ENCODE measurements around the gene PPIAL4G.
"Not testable (repeated sequence)": the region's sequence is repeated elsewhere in the genome, so short reads cannot be mapped to it uniquely, and the experiment has no call there.

PPIAL4G gene

DNA sequence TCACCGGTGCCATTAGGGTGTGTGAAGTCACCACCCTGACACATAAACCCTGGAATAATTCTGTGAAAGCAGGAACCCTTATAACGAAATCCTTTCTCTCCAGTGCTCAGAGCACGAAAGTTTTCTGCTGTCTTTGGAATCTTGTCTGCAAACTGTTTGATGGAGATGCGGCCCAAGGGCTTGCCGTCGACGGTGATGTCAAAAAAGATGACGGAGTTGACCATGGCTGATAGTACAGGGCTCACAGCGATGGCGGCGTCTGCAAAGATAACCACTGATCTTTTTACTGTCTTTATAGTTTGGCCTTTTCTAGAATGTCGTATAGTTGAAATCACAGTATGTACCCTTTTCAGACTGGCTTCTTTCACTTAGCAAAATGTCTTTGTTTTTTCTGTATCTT is at the start of gene PPIAL4G:
TSS of gene PPIAL4G (minus strand) at position 274 of the 400 bp plus-strand sequence. CDS start at position 224, 50 bp downstream.
- DNase-seq, result not testable (repeated sequence)

GRCh38 chr1:148532158-148532557 is 49.1 kb upstream of the PPIAL4G start:
- DNase-seq, result not testable (repeated sequence)

DNA sequence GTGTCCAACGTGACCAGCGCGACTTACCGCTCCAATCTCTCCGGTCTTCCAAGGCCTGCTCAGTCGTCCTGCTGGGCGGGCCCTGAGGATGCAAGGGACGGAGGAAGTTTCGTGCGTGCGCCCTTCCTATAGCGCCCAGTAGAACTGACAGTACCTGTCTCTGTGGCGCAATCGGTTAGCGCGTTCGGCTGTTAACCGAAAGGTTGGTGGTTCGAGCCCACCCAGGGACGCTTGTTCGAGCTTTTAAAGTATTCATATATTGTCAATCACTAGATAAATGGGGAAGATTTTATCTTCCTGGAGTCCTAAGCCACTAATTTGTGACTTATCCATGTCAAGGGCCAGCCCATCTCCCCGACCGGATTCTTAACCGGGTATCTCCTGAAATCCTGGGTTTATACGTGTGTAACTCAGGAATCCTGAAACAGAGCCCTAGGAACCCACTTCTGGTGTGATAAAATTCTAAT is 46.0 kb upstream of the PPIAL4G start:
- not testable (repeated sequence) for DNase-seq

GRCh38 chr1:148528591-148528990 is 45.5 kb upstream of the PPIAL4G start:
- DNase-seq, result not testable (repeated sequence)

- DNase-seq, result not testable (repeated sequence)
Observed at GRCh38 chr1:148526587-148526986, 43.5 kb upstream of the PPIAL4G start.

GRCh38 chr1:148523205-148524144 is 40.4 kb upstream of the PPIAL4G start:
- not testable (repeated sequence) for DNase-seq

DNA sequence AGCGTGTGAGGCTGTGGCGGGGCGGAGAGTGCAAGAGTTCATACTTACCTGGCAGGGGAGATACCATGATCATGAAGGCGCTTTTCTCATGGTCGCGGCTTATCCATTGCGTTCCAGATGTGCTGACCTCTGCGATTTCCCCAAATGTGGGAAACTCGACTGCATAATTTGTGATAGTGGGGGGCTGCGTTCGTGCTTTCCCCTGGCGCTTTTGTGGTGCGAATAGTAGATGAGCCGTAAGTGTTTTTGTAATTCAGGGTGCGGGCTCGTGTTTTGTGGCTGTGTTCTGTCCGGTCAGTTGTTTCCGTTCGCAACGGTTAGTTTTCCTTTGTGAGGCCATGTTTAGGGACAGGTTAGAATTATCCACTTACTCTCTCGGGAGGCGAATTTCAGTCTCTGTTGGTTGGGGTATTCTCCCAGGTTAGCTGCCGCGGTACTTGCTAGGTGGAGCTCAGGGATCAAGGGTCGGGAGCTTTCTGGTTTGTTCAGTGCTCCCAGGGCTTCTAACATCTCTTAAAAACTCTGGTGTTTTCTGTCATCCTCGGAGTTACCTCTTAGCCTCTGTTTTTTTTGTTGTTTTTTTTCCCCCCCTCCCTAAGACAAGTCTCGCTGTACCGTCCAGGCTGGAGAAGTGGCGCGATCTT is 39.6 kb upstream of the PPIAL4G start:
- peak; percentile 75 for DNase-seq

DNA sequence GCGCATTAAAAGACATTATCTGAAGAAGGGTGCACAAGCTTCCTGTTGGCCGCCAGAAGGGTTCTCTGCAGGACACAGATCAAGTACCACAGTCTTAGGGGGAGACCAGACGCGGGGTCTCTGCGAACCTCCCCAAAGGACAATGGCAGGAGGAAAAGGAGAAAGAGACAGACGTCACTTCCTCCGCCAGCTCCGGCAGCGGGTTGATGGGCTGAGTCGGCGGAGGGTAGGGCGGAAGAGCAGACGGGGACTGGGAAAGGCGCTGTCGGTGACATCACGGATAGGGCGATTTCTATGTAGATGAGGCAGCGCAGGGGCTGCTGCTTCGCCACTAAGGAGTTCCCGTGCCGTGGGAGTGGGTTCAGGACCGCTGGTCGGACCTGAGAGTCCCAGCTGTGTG is 39.0 kb upstream of the PPIAL4G start:
- DNase-seq, result peak; percentile 32

DNA sequence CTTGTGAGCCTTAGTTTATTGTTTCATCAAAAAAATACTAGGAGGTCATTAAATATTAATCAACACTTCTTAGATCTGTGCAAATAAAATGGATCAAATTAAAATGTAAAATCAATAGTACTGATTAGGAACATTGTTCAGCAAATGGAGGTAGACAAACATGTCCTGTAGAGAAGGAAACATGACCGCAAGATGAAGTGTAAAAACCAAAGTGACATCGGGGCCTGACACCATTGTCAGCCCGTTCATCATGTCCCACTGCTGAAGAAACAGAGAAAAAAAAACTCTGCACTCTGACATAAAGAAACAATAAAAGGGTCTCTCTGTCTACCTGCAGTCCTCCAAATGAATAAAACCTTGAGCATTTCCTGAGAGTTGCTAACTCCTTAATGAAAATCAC is 31.2 kb upstream of the PPIAL4G start:
- DNase-seq, result not testable (repeated sequence)

DNA sequence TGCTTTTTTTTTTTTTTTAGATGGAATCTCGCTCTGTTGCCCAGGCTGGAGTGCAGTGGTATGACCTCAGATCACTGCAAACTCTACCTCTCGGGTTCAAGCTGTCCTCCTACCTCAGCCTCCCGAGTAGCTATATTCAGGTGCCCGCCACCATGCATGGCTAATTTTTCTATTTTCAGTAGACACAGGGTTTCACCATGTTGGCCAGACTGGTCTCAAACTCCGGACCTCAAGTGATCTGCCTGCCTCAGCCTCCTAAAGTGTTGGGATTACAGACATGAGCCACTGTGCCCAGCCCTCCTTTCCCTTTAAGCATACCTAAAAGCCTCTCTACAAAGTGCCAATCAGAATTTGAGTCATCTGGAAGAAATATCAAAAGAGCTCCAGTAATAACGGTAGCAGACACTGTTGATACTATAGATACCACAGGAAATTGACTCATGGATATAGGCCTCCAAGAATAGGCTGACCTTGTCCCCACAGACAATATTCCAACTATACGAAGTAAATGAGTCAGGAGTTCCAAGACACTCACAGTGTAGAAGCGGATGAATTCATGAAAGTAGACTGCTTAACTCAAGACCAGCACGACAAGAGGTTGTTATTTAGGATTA is 29.6 kb upstream of the PPIAL4G start:
- not testable (repeated sequence) for DNase-seq

DNA sequence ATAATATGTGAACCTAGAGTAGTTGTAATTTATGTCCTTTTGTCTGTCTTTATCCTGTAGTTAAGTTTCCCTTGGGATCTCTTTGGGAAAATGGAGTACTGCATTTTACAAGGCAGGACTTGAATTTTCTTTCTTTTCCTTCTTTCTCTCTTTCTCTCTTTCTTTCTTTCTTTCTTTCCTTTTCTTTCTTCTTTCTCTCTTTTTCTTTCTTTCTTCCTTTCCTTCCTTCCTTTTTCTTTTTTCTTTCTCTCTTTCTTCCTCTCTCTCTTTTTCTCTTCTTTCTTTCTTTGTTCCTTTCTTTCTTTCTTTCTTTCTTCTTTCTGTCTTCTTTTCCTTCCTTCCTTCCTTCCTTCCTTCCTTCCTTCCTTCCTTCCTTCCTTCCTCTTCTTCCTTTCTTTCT is 10.8 kb upstream of the PPIAL4G start:
- not testable (repeated sequence) for DNase-seq

DNA sequence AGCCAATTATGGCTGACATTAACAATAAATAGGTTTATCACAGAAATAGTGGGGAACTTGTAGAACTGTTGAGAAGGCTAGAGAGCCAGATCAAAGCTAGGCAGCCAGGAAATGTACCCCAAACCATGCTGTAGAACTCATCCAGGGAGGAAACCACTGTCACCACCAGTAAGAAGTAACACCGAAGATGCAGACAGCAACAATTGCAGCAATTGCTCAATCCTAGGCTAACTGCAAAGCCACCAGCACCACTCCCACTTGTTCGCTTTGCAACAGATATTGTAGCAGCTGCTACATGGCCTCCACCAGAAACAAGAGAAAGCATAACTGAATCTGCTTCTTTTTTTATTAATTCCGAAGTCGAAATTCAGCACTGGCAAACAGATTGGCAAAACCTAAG is 2.0 kb downstream of the PPIAL4G start:
- DNase-seq, result not testable (repeated sequence)

GRCh38 chr1:148459694-148460093 is 23.4 kb downstream of the PPIAL4G start:
- not testable (repeated sequence) for DNase-seq

DNA sequence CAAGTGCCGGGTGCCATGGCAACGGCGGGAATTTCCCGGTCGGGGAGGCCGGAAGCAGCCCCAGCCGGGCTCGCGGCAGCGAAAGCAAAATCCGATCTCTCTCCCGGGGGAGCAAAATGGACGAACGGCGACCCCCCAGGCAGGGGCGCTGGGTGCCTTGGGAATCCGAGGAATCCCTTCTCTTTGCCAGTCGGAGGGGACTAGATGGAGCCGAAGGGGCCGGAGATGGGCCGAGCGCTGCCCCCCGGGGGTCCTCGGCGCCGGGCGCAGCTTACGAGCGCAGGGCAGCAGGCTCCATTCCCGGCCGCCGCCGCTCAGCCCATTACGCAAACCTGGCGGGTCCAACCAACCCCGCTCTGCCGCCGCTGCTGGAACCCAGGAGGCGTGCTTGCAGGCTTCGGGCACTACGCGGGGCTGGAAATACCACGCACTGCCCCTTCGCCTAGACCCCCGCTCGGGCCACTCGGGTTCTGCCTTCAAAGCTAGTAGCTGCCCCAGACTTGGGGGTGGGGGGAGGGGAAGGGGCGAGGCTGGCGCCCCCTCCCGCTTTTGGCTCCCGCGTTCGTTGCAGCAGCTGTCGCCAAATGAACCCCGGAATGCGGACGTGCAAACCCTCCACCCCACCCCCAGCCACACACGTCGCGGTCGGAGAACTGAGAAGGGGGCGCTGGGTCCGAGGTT is 24.1 kb downstream of the PPIAL4G start:
- not testable (repeated sequence) for DNase-seq

DNA sequence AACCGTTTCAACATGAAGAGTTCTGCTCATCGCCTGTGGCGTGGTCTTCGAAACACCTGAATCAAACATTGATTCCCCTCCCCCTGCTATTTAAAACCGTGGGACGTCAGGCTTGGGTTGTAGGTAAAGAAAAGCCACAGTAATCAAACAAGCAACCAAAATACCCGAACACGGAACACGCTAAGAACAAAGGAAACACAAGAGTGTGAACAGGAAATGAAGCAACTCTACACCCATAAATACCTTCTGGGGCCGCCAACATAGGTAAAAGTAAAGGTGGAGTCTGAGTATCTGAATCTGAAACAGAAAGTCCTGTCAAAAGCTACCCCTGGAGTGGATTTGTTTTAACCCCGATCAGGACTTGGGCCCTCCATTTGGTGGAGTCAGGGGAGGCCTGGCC is 24.7 kb downstream of the PPIAL4G start:
- not testable (repeated sequence) for DNase-seq

GRCh38 chr1:148452845-148453244 is 30.3 kb downstream of the PPIAL4G start:
- DNase-seq, result not testable (repeated sequence)

- not testable (repeated sequence) for DNase-seq
Observed at GRCh38 chr1:148439654-148440325, 43.3 kb downstream of the PPIAL4G start.

GRCh38 chr1:148435406-148435805 is 47.7 kb downstream of the PPIAL4G start:
- DNase-seq, result no peak

DNA sequence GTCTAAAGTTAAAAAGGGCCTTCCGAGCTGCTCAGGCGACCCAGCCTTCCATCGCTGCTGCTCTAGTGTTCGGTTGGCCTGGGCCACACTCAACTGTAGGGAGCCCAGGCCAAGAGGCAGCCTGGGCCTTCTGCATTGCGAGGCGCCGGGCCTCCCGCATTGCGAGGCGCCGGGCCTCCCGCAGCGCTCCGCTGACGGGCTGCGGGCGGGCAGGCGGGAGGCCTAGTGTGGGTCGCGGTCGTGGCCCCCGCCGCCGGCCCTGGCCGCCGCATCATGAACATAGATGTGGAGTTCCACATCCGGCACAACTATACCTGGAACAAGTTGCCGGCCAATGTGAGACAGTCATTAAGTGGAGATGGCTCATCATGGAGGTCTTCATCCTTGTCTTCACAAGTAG is 48.3 kb downstream of the PPIAL4G start:
- DNase-seq, result no peak

DNA sequence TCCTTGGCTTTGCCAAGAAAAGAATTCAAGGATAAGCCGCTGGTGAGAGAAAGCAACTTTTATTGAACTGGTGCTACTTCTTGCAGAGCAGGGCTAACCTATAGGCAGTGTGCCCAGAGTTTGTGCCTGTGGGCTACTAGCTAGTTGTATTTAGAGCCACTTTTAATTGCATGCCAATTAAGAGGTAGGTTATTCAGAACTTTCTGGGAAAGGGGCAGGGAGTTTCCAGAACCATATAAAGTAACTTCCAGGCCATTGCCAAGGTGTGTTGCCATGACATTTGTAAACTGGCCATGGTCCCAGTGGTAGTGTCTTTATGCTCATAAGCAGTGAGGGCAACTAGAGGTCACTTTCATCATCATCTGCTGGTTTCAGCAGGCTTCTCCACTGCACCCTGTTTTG is 50.2 kb downstream of the PPIAL4G start:
- not testable (repeated sequence) for DNase-seq
